HG03175 (cell line): ENCODE data around the gene IL37.

Experiments
- ATAC-seq: cut with Tn5 transposase; IDR thresholded peaks from one replicate; pipeline ENCODE4 v1.9.1; 2021; ENCODE audit warnings: mild to moderate bottlenecking, moderate library complexity; ENCODE audit not compliant: unreplicated experiment

IL37 gene, protein sequence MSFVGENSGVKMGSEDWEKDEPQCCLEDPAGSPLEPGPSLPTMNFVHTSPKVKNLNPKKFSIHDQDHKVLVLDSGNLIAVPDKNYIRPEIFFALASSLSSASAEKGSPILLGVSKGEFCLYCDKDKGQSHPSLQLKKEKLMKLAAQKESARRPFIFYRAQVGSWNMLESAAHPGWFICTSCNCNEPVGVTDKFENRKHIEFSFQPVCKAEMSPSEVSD

DNA sequence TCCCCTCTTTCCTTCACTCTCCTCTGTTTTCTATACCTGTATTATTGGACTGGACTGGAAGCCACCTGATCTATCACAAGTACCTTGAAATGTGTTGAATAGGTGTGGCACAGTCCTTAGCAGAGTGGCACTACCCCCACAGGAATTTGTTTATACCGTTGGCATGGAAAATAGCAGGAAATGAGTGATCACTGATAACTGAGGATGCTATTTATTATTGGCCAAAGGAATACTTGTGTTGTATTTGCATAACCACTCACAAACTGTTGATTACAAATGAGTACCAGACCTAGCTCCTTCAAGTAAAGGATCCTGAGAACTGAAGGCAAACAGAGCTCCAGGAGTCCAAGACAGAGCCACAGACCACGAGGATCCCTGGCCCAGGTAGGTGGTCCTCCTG is at the start of gene IL37:
TSS of gene IL37 (plus strand) at position 301 of the 400 bp plus-strand sequence. CDS start 1,848 bp downstream, outside the sequence.
- ATAC-seq = no peak

DNA sequence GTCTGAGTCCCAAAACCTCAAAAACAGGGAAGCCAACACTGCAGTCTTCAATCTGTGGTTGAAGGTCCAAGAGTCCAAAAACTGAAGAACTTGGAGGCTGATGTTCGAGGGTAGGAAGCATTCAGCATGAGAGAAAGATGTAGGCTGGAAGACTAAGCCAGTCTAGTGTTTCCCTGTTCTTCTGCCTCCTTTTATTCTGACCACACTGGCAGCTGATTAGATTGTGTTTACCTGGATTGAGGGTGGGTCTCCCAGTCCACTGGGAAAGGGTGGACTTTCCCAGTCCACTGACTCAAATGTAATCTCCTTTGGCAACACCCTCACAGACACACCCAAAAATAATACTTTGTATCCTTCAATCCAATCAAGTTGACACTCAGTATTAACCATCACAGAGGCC is 46.9 kb upstream of the IL37 start:
- no peak for ATAC-seq

DNA sequence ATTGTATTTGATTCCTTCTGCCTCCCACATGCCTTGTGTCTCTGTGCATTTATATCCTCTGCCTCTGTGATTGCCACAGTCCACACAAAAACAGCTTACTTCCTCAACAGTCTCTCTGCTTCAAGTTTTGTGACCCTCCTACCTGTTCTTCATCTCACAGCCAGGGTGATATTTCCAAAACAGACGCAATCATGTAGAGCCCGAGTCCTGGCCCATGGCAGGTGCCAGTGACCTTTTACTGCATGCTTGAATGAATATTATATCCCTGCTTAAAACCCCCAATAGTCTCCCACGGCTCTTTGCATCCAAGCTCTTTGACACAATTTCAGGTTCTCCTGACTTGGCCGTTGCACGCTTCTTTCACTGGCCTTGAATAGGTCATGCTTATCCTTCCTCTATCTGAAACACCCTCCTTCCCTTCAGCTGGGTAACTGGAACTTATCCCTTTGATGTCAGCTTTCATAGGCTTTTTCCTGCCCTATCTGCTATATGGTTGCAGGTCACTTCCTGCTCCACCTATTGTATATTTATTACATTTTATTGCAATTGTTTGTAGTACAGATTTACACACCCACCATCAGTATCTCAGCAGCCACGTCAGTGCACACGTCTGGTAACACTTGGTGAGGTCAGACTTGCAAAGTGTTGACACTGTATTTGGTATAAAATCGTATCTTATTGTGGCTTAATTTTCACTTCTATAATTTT is 44.7 kb upstream of the IL37 start:
- no peak for ATAC-seq

DNA sequence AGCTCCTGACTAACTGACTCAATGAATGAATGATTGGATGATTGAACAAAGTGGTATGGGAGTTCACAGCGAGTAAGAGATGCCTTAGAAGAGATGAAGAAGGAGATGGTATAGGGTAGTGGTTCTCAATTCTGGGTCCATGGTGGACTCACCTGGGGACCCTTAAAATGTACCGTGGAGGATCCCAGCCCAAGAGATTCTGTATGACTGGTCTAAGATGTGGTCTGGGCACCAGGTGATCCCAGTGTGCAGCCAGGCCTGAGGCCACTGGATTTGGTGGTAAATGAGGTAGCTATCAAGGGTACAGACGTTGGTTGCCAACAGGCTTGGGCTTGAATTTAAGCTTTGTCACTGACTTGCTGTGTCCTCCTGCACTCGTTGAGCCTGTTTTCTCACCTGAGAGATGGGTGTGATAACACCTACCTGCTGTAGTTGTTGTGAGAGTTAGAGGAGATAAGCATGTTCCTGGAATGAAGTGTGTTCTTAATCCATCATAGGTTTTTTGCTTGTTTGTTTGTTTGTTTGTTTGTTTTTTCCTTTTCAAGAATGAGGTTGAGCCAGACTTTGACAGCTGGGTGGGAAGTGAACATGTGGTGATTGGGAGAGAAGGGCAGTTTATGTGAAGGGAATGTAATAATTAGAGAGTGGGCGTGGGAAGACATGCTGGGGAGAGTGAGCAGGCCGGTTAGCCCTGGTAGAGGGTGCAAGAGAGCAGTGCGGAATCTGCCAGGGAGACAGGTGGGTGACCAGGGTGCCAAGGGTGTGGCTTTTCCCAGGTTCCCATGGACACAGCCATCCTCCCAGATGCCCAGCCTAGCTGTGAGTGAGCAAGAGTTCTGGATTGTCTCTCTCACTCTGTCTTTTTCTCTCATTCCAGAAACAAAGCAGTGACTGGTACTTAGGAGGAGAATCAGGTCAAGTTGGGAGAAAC is 43.0 kb upstream of the IL37 start:
- ATAC-seq = no peak

DNA sequence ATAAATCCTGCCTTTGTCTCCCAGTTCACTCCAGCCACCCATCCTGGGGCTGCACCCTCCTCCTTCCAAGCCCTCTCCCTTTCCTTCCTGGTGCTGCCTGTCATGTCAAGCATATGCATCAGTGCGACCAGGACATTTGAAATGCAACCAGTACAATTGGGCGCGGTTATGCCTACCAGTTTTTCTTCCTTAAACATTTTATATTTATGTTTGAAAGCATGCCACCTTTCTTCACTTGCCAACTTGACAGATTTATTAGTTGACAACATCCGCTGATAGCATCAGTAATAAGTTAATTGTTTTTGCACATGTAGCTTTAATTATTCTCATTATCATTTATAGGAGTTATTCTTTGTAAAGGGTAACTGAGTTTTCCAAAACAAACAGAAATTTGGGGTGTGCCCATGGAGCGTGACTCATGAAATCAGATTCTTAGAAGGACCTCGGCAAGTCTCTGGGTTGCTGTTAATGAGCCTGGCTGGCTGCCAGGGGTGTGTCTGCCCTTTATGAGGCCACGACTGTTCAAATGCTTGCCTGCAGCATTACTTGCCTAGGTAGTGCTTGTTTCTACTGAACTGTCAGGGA is 41.6 kb upstream of the IL37 start:
- no peak for ATAC-seq

DNA sequence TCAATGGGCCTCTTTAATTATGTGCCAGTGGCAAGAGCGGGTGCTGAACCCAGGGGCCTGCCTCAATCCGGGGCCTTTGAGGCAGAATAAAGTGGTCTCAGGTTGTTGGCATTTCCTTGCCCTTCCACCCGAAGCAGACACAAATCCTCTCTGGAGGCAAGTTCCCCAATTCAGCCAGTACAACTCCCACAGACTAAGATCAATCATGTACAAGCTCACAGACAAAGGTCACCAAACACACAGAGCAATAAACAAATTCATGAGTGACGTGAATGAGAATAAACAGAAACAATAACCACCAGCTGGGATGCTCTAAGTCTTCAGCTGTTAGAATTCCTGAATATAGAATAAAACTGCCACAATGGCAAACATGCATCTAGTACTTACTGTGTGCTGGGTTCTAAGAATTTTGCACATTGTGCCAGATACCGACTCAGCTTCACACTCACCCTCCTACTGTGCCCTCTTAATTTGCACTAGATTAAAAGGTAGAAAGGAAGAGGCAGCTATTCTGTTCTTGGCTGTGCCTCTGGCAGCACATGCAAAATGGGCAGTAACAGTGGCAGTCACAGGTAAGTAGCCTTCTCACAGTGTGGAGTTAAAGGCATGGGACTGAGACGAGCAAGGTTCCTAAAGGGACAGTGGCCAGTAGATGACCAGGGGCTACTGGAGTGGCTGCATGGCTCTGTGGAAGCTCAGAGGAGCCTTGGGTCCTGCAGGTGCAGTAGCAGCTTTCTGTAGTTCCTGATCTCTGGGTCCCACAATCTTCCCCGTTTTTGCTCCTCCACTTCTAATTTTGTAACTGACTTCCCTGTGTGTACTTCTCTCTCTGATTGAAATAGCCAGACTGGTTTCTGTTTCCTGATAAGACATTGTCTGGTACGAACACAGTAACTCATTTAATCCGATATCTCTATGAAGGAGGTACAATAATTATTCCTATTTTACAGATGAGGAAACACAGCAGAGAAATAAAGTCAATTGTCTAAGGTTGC is 39.8 kb upstream of the IL37 start:
- ATAC-seq = no peak

DNA sequence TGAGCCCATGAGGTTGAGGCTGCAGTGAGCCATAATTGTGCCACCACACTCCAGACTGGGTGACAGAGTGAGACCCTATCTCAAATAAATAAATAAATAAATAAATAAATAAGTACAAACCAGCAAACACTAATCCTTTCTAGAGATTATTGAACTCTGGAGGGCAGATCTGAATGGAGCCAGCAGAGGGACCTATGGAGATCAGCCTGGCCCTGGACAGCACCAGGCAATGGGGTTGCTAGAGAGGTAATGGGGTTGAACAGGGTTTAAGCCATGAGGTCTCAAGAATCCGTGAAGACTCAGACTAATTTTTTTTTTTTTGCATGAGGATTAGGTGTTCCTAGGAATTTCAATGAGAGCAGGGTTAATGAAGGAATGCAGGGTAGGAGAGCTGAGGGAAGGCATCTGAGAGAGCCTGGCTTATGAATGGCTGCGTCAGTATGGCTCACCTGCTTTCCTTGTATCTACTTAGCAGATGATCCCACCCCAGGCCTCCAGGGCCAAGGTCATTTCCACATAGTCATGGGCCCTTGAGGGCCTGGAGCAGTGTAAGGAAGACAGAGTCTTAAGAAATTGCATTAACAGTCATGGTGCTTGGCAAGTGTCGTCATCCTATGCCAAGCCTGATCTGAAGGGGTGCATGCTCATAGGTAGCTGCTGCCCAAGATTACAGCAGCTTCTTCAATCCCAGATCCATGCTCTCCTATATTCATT is 34.6 kb upstream of the IL37 start:
- no peak for ATAC-seq

DNA sequence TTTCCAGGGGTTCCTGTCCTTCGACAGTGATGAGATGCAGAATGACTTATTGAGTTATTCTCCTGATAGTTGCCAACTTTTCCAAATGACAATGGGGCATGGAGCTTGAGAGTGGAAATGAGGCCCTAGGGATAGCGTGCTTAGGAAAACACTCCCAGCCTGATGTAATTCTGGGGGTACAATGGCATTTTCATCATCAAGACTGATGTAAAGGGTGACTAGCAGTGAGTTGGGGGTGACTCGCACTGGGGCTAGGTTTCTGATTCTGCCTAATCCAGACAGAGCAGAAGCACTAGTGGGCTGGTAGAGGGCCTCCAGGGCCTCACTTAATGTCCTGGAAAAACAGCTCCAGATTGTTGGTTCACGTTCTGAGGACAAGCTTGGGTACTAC is 34.0 kb upstream of the IL37 start:
- no peak for ATAC-seq

DNA sequence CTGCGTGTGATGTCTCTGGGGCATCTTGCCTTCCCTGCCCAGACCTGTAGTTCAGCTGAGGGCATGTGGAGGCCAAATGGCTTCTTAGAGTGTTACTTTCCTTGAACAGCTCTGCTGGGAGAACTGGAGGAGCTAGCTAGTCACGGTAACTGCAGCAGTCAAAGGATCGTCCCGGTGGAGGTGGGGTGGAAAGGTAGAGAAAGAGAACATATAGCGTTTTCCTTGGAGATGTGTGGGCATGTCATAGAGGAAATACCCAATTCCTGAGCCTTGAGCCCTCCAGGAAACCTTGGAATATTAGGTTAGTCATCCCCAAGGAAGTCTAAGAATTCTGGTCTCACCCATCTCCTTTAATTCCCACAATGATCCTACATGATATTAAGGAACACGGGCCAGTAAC is 33.5 kb upstream of the IL37 start:
- no peak for ATAC-seq

DNA sequence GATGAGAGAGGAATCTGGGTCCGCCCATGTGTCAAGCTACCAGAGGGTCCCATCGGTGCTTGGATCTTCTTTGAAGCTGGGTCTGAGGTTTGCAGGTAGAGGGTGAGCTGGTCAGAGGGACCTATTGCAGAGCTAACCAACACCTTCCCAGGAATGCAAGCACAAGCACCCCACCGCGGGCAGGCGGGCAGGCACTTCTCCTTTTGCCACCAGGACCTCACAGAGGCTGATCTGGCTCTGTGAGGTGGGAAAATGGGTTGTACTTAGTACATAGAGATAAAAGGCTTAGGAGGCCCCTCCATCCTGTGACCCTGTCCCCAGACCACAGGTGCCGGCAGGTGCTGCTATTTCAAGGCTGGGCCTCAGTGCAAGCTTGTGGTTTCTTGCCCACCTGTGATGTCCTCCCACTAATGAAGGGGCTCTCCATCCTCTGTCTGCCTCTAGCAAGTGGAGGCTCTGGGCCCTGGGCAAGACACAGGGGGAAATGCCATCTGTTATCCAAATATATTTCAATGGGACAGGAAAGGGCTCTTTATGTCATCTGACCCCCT is 31.4 kb upstream of the IL37 start:
- ATAC-seq = no peak

DNA sequence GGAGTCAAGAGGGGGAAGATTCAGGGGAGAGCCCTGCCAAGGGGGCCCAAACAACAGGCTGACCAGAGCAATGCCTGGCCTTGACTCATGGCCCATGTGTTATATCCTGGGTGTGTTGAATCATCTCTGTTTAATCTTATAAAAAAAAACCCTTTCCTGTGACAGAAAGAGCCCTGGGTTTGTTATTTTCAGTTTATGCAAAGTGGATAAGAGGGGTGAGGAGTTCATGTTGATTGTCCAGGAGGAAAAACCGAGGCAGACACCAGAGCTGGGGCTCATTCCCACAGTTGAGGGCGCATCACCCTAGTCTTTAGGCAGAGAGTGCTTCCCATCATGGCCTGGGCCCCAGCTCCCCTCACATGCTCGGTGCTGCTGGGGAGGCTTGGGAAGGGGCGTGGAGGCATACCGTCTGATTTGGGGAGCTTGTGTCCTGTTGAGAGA is 30.9 kb upstream of the IL37 start:
- no peak for ATAC-seq

DNA sequence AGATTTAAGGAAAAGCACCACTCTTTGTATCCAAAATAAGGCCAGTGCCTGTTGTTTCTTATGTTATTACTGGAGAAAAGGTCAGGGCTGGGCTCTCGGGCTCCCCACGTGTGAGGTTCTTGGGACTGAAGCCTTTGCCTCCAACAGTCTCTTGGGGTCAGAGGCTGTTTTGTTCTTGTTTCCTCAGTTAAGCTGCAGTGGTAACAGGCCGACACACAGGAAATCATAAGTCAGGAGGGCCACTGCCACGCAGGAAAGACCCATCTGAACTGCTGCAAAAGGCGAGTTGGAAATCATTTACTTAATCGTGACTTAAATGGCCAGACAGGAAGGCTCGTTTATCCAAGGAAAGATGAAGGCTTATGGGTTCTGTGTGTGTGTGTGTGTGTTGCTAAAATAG is 30.3 kb upstream of the IL37 start:
- peak; percentile 35 for ATAC-seq

DNA sequence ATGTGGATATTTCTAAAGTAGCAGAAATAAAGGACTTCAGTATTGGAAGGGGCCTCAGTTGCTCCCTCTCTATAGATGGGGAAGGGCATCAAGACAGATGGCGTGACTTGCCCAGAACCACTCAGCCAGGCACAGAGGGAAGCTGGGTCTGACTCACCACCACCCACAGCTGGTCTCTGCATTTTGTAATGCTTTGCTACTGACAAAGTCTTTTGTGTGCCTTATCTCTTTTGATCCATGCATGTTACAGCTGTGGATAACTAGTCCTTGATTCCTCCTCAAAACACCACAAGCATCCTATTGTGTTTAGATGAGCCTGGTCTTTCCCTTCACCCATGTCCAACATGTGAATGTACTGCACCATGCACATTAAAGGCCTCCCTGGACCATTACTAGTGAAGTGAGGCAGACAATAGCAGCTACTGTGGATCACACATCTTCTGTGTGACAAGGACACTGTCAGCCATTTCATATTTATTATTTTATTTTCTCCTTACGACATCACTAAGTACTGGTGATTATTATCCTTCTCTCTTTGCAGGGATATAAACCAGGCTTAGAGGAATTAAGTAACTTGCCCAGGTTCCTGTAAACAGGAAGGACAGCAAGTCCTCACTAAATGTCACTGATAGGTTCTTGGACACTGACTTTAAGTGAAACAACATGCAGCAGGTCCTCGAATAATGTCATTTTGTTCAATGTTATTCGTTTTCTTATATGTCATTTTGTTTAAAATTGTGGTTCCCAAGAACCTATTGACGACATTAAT is 29.6 kb upstream of the IL37 start:
- ATAC-seq = peak; percentile 63

DNA sequence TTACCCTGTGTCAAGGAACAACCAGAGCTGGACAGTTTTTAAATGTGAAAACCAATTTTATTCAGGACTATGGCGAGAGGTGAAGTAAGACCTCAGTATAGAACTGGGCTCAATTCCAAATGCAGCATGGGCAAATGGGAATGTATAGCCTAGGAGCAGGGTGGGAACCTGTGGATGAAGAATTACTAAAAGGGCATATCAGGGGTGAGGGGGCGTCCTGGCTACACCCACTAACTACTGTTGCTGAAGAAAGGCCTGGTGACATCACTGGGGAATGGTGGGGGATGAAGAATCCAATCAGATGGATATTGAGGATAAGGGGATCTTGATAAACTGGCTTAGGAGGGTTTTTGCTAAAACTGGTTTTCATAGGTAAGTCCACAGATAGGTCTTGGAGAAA is 27.3 kb upstream of the IL37 start:
- ATAC-seq = no peak

DNA sequence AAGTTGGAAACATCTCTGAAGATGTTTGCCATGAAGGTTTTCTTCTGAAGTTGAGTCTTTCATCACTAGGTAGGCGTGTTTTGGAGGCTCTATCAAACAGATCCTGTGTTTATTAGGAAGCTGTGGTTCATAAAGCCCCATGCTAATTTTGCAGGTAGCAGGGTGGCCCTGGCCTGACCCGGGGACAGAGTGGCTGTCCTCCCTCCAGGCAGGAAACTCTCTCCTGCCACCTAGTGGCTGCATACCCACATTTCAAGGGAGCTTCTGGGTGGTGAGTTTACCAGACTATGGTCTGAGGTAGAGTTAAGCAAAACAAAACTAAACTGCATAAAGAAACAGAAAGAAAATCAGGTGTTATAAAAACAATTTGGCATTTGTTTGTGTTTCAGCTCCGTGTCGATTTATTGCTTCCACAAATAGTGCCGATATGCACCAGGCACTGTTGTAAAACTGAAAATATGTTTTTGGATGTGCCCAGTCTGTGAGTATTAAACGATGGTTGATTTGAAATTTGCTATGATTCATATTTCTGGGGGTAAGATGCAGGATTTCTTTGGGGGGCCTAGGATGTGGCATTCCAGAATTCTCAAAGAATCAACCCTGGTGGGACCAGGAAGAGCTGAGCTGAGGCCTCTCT is 26.0 kb upstream of the IL37 start:
- ATAC-seq = peak; percentile 68

DNA sequence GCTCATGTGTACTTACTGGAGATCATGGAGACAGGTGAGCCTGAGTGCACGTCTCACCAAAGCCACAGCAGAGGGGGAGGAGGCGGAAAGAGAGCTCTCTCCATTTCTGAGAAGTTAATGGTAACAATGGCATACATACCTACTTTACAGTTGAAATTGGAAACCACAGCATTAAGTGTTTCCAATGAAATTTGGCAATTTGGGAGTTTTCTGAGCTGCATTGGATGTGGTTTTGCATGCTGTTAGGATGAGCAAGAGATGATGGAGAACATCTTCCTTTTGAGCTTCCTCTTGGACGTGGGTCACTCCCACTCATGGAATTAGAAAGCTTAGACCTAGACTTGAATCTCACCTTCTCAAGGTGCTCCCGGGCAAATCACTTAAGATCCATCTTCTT is 25.5 kb upstream of the IL37 start:
- no peak for ATAC-seq

DNA sequence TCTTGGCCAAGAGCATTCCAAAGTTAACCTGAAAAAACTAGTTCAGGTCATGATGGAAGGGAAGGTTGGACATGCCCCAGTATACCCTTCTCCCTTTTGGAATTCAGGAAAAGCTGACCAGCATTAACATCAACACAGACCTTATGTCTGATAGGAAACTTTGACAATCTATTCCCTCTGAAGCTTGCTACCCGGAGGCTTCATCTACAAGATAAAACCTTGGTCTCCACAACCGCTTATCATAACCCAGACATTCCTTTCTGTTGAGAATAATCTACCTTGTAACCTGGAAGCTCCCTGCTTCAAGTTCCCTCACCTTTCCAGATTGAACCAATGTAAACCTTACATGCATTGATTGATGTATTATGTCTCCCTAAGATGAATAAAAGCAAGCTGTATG is 24.7 kb upstream of the IL37 start:
- ATAC-seq = no peak
